HepG2 (cell line): ENCODE measurements around the gene FAM171A2. TPM values are rescaled to one million over a fixed set of nuclear protein-coding genes. Genes with fewer than 3 reads are reported as not detected.

ENCODE experiments used
- CREB1 ChIP-seq, 2 experiments: fragments of 450-650 bp in 1 of 2; IDR thresholded peaks; 2 replicates each; pipeline ENCODE4 v1.6.1; 2016 to 2017; ENCODE audit warnings: control low read depth in 1 of 2, mild to moderate bottlenecking in 1 of 2, missing compliant biosample characterization in 1 of 2, missing genetic modification characterization in 1 of 2
- EZH2 ChIP-seq: conservative IDR thresholded peaks from 2 replicates; pipeline ENCODE4 v1.6.1; 2012; ENCODE audit warnings: mild to moderate bottlenecking, low read depth, low read length, moderate library complexity
- IKZF4 ChIP-seq: sonication (generic); formaldehyde crosslinking; IDR thresholded peaks from 2 replicates; pipeline ENCODE4 v1.5.1; 2020; ENCODE audit warnings: borderline replicate concordance, mild to moderate bottlenecking, low read depth, missing genetic modification reagents; ENCODE audit errors: not compliant biosample characterization
- KDM5B ChIP-seq: sonication (generic); formaldehyde crosslinking; IDR thresholded peaks from 2 replicates; pipeline ENCODE4 v1.4.0; 2020; ENCODE audit warnings: missing genetic modification reagents, mild to moderate bottlenecking, borderline replicate concordance
- MEIS2 ChIP-seq: sonication (generic); formaldehyde crosslinking; IDR thresholded peaks from 2 replicates; pipeline ENCODE4 v1.9.0; 2021; ENCODE audit warnings: mild to moderate bottlenecking, missing genetic modification reagents
- MYC ChIP-seq: sonication (generic); formaldehyde crosslinking; IDR thresholded peaks from 2 replicates; pipeline ENCODE4 v1.9.0; 2021; ENCODE audit warnings: missing genetic modification reagents, borderline replicate concordance
- NFKB2 ChIP-seq: sonication (generic); formaldehyde crosslinking; IDR thresholded peaks from 2 replicates; pipeline ENCODE4 v1.4.0; 2020; ENCODE audit warnings: missing genetic modification reagents, borderline replicate concordance
- PTBP1 ChIP-seq: fragments of 200-400 bp; formaldehyde crosslinking; IDR thresholded peaks from 2 replicates; pipeline ENCODE4 v1.6.1; 2018; ENCODE audit warnings: low read length, low read depth; ENCODE audit not compliant: poor library complexity, severe bottlenecking
- SAP130 ChIP-seq: IDR thresholded peaks from 2 replicates; pipeline ENCODE4 v1.6.1; 2016; ENCODE audit warnings: low read depth
- TARDBP ChIP-seq: sonication (generic); formaldehyde crosslinking; IDR thresholded peaks from 2 replicates; pipeline ENCODE4 v1.8.0; 2022; ENCODE audit warnings: mild to moderate bottlenecking, missing genetic modification reagents
- THYN1 ChIP-seq: sonication (generic); formaldehyde crosslinking; IDR thresholded peaks from 2 replicates; pipeline ENCODE4 v1.8.1; 2023; ENCODE audit warnings: low read depth, mild to moderate bottlenecking, moderate library complexity, missing genetic modification reagents, borderline replicate concordance
- ZMYM3 ChIP-seq: sonication (generic); formaldehyde crosslinking; IDR thresholded peaks from 2 replicates; pipeline ENCODE4 v1.5.1; 2020; ENCODE audit warnings: mild to moderate bottlenecking, missing genetic modification reagents
- ZNF205 ChIP-seq: IDR thresholded peaks from 2 replicates; pipeline ENCODE4 v1.6.1; 2018; ENCODE audit warnings: missing biosample characterization, missing genetic modification reagents
- ZNF263 ChIP-seq: sonication (generic); formaldehyde crosslinking; IDR thresholded peaks from 2 replicates; pipeline ENCODE4 v1.4.0; 2020; ENCODE audit warnings: missing genetic modification reagents
- ZNF619 ChIP-seq: sonication (generic); formaldehyde crosslinking; IDR thresholded peaks from 2 replicates; pipeline ENCODE4 v1.4.0; 2020; ENCODE audit warnings: mild to moderate bottlenecking, missing genetic modification reagents
- ZNF777 ChIP-seq: sonication (generic); formaldehyde crosslinking; IDR thresholded peaks from 2 replicates; pipeline ENCODE4 v1.4.0; 2020; ENCODE audit warnings: missing genetic modification reagents
- ZSCAN25 ChIP-seq: sonication (generic); formaldehyde crosslinking; IDR thresholded peaks from 2 replicates; pipeline ENCODE4 v1.8.0; 2022; ENCODE audit warnings: mild to moderate bottlenecking, missing genetic modification reagents
- polyA plus RNA-seq, 8 experiments: library from polyadenylated mRNA; depleted of rRNA in 3 of 8; stranded (reverse) in 7 of 8; unstranded in 1 of 8; fragments of >200 nt; fragmentation: Illumina TruSeq in 4 of 8; extraction: Trizol in 4 of 8; gene quantifications; 2 replicates each; pipeline versions ENCODE4 v1.2.1 to v1.2.3, GENCODE V29; 2011 to 2016; ENCODE audit warnings: low read depth in 4 of 8, missing spikeins in 1 of 8, mixed read lengths in 1 of 8; ENCODE audit not compliant: insufficient read depth in 1 of 8
- total RNA-seq, 5 experiments: library from RNA; depleted of rRNA; stranded (reverse); fragments of >200 nt; fragmentation: Illumina TruSeq; extraction: Trizol; gene quantifications; 2 replicates each; pipeline ENCODE4 v1.2.3, GENCODE V29; 2016; ENCODE audit warnings: low read depth in 1 of 5
- TF ChIP-seq, protein P1 (sequence below), 2 experiments: sonication (generic) in 1 of 2; formaldehyde crosslinking in 1 of 2; IDR thresholded peaks; 2 replicates each; pipeline versions ENCODE4 v1.4.0 to v1.6.1; 2018 to 2020; ENCODE audit warnings: missing genetic modification reagents in 2 of 2, borderline replicate concordance in 1 of 2, low read depth in 1 of 2, mild to moderate bottlenecking in 1 of 2, missing biosample characterization in 1 of 2
- TF ChIP-seq, protein P2 (sequence below): sonication (generic); formaldehyde crosslinking; IDR thresholded peaks from 2 replicates; pipeline ENCODE4 v1.8.1; 2023; ENCODE audit warnings: mild to moderate bottlenecking, missing genetic modification reagents
- TF ChIP-seq, protein P3 (sequence below): sonication (generic); formaldehyde crosslinking; IDR thresholded peaks from 2 replicates; pipeline ENCODE4 v1.9.0; 2022; ENCODE audit warnings: missing genetic modification reagents, mild to moderate bottlenecking, borderline replicate concordance
- TF ChIP-seq, protein P4 (sequence below): sonication (generic); formaldehyde crosslinking; IDR thresholded peaks from 2 replicates; pipeline ENCODE4 v1.5.0; 2020; ENCODE audit warnings: mild to moderate bottlenecking, missing genetic modification reagents, moderate library complexity

Gene FAM171A2
- total and polyA plus RNA-seq, 2 of the 13 experiments (the other 11 are each of a cell fraction or from before 2014, with no cell fraction given) = 1.8 to 3.6 TPM

DNA sequence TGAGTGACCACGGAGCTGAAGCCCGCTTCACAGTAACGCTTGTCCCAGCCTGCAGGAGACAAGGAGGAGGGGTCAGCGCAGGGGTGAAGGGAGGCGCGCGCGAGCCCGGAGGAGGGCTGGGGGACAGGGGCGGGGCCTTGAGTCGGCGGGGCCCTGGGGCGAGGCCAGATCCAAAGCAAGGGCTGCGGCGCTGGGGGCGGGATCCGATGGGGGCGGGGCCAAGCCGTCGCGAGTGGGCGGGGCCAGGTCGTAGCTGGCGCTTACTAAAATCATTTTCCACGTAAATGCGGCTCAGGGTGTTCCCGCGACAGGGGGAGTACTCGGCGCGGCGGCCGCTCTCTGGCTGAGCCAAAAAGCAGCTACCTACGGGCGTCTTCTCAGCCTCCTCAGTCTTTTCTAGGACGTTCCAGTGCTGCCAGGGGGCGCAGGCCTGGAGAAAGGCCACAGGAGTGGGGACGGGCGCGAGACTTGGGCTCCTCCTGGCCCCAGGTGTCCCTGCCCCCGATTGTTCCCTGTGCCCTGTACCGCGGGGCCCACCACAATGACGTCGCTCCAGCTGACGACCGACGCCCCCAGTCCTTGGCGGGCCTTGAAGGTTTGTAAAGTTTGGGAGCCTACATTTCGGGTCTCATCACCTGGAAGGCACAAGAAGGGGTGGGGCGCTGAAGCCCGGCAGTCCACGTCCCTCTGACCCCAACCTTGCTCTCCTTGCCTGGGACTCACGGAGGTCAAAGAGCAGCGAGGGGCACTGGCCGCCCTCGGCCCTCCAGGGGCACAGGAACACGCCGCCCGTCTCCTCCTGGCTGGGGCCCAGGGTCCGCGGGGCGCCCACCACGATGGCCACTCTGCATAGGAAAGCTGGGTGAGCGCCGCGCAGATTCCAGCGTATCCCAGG, 21.9 kb upstream of the FAM171A2 start (continued):
- TF ChIP-seq, protein P1, sequence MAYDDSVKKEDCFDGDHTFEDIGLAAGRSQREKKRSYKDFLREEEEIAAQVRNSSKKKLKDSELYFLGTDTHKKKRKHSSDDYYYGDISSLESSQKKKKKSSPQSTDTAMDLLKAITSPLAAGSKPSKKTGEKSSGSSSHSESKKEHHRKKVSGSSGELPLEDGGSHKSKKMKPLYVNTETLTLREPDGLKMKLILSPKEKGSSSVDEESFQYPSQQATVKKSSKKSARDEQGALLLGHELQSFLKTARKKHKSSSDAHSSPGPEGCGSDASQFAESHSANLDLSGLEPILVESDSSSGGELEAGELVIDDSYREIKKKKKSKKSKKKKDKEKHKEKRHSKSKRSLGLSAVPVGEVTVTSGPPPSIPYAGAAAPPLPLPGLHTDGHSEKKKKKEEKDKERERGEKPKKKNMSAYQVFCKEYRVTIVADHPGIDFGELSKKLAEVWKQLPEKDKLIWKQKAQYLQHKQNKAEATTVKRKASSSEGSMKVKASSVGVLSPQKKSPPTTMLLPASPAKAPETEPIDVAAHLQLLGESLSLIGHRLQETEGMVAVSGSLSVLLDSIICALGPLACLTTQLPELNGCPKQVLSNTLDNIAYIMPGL (CRISPR knock-in tag; IDR thresholded peaks at IDR 0.05; ENCODE audit: borderline replicate concordance in 1 of 2, low read depth in 1 of 2) = peak; percentile 14 to 29; a peak in 1 of 4 replicates
- TF ChIP-seq CREB1 (IDR thresholded peaks at IDR 0.05) = no peak
- no peak for TF ChIP-seq CREB1 (CRISPR knock-in tag; IDR thresholded peaks at IDR 0.05)
- TF ChIP-seq ZNF777 = peak; percentile 65
- TF ChIP-seq PTBP1 = peak; percentile 75
- TF ChIP-seq ZNF205 (CRISPR knock-in tag) = 0 out of 2 replicates have a peak, but pooled peaks have one; percentile 11
- peak; percentile 43 for TF ChIP-seq SAP130 (CRISPR knock-in tag)
- peak; percentile 24 for TF ChIP-seq IKZF4
- TF ChIP-seq ZMYM3 = 0 out of 2 replicates have a peak, but pooled peaks have one; percentile 8
- no peak for TF ChIP-seq ZNF263 (CRISPR knock-in tag)
- 0 out of 2 replicates have a peak, but pooled peaks have one; percentile 3 for TF ChIP-seq EZH2
- peak; percentile 40; the same call in 1 of the 2 replicates for TF ChIP-seq NFKB2 (CRISPR knock-in tag)
- 0 out of 2 replicates have a peak, but pooled peaks have one; percentile 12 for TF ChIP-seq MYC (CRISPR knock-in tag)
- TF ChIP-seq ZSCAN25 = peak; percentile 100
- 0 out of 2 replicates have a peak, but pooled peaks have one; percentile 21 for TF ChIP-seq TARDBP (CRISPR knock-in tag)
- TF ChIP-seq, protein P2, sequence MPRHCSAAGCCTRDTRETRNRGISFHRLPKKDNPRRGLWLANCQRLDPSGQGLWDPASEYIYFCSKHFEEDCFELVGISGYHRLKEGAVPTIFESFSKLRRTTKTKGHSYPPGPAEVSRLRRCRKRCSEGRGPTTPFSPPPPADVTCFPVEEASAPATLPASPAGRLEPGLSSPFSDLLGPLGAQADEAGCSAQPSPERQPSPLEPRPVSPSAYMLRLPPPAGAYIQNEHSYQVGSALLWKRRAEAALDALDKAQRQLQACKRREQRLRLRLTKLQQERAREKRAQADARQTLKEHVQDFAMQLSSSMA (CRISPR knock-in tag) = 0 out of 2 replicates have a peak, but pooled peaks have one; percentile 20
- TF ChIP-seq, protein P3, sequence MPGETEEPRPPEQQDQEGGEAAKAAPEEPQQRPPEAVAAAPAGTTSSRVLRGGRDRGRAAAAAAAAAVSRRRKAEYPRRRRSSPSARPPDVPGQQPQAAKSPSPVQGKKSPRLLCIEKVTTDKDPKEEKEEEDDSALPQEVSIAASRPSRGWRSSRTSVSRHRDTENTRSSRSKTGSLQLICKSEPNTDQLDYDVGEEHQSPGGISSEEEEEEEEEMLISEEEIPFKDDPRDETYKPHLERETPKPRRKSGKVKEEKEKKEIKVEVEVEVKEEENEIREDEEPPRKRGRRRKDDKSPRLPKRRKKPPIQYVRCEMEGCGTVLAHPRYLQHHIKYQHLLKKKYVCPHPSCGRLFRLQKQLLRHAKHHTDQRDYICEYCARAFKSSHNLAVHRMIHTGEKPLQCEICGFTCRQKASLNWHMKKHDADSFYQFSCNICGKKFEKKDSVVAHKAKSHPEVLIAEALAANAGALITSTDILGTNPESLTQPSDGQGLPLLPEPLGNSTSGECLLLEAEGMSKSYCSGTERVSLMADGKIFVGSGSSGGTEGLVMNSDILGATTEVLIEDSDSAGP = peak; percentile 46; the same call in 1 of the 2 replicates
- no peak for TF ChIP-seq THYN1 (CRISPR knock-in tag)
- peak; percentile 18; the same call in 1 of the 2 replicates for TF ChIP-seq MEIS2 (CRISPR knock-in tag)
- TF ChIP-seq KDM5B (CRISPR knock-in tag) = peak; percentile 31; the same call in 1 of the 2 replicates
- no peak; the same call in 1 of the 2 replicates for TF ChIP-seq ZNF619
- TF ChIP-seq, protein P4, sequence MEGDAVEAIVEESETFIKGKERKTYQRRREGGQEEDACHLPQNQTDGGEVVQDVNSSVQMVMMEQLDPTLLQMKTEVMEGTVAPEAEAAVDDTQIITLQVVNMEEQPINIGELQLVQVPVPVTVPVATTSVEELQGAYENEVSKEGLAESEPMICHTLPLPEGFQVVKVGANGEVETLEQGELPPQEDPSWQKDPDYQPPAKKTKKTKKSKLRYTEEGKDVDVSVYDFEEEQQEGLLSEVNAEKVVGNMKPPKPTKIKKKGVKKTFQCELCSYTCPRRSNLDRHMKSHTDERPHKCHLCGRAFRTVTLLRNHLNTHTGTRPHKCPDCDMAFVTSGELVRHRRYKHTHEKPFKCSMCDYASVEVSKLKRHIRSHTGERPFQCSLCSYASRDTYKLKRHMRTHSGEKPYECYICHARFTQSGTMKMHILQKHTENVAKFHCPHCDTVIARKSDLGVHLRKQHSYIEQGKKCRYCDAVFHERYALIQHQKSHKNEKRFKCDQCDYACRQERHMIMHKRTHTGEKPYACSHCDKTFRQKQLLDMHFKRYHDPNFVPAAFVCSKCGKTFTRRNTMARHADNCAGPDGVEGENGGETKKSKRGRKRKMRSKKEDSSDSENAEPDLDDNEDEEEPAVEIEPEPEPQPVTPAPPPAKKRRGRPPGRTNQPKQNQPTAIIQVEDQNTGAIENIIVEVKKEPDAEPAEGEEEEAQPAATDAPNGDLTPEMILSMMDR (CRISPR knock-in tag) = peak; percentile 17
